Measurements from ENCODE around the gene CACNA1I.

Gene CACNA1I

DNA sequence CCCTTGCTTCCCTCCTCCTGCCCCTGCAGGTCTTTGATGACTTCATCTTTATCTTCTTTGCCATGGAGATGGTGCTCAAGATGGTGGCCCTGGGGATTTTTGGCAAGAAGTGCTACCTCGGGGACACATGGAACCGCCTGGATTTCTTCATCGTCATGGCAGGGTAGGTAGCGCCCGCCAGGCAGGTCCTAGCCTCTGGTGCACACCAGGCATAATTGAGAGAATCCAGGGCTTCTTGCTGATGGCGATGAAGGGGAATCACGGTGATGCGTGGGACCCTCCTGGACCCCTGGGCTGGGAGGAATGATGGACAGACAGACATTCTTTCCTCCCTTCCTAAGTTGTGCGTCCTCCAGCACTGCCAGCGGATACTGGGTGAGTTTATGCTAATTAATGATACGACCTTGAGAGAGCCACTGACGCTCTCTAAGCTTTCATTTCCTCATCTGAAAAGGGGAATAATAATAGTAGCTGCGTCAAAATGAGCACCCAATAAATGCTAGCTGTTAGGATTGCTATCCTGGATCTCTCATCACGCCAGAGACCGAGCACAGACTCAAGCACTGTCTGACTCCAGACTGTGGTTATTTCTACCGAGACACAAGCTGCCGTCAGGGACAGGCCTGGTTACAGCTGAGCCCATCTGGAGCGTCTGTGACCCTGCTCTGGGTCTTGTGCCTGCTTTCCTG lies 30.1 kb downstream of the CACNA1I start:
- no peak for DNase-seq

DNA sequence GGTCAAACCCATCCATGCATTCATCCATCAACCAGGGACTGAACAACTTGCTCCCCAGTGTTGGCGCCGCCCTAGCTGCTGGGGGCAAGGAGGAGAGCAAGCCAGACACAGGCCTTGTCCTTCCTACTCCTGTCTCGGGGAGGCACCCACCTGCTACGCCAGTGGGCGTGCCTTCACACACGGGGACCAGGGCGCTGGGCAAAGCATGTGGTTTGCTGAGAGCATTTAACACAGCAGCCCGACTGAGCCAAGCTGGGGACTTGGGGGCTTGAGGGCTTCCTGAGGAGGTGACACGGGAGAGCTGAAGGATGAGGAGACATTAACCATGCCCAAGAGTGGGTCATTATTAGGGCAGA lies 30.6 kb downstream of the CACNA1I start:
- DNase-seq: no peak

DNA sequence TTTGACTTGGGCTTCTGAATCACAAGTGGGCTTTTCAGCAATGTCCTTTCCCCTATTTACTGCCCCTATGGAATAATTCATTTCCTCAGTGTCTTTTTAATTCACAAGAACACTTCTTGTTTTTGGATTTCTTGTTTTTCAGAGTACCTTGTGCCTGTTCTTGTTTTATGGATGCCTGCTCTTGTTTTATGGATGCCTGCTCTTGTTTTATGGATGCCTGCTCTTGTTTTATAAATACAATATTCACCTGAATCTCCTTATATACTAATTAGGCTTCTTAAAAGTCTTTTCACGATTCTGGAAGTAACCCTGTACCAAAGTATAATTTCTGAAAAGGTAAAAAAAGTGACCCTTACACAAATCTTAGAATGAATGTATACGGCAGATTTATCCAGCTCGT lies 32.8 kb downstream of the CACNA1I start:
- no peak for DNase-seq

- DNase-seq: no peak
Observed at GRCh38 chr22:39610246-39610645, 39.7 kb downstream of the CACNA1I start.

GRCh38 chr22:39610766-39611165 lies 40.2 kb downstream of the CACNA1I start:
- DNase-seq: no peak

- no peak for DNase-seq
Observed at GRCh38 chr22:39611360-39611759, 40.8 kb downstream of the CACNA1I start.

DNA sequence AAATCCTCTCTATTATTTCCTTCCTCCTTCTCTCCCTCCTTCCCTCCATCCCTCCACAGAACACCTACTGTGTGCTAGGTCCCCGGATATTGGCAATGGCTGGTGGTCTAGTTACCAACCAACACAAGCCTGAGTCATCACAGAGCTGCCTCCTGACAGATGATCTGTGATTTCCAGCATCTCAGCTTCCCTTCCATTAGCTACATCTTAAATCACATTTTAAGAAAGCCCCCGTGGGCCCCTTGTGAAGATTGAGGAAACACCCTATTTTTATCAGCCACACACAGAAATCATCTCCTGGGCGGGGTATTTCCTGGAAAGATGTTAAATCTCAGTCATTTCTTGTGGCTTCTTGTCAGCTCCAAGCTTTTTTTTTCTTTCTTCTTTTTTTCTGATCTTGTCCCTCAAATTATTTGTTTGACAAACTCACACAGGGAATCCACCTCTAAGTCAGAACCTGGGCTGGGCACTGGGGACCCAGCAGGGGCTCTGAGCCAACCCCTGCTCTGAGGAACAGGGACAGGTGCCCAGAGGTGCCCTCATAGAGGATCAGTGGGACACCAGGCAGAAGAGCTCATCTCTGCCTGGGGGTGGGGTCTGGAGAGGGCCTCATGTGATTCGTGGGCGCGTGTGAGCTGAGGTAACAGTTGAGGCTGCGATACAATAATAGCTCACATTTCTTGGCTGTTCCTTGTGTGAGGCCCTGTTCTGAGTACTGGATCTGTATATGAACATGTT lies 42.4 kb downstream of the CACNA1I start:
- DNase-seq: no peak

GRCh38 chr22:39613549-39613921 lies 43.0 kb downstream of the CACNA1I start:
- DNase-seq: no peak

GRCh38 chr22:39614442-39614841 lies 43.9 kb downstream of the CACNA1I start:
- DNase-seq: no peak

GRCh38 chr22:39616051-39616450 lies 45.5 kb downstream of the CACNA1I start:
- no peak for DNase-seq

- DNase-seq: no peak
Observed at GRCh38 chr22:39616781-39617180, 46.2 kb downstream of the CACNA1I start.

- no peak for DNase-seq
Observed at GRCh38 chr22:39617342-39617741, 46.8 kb downstream of the CACNA1I start.

DNA sequence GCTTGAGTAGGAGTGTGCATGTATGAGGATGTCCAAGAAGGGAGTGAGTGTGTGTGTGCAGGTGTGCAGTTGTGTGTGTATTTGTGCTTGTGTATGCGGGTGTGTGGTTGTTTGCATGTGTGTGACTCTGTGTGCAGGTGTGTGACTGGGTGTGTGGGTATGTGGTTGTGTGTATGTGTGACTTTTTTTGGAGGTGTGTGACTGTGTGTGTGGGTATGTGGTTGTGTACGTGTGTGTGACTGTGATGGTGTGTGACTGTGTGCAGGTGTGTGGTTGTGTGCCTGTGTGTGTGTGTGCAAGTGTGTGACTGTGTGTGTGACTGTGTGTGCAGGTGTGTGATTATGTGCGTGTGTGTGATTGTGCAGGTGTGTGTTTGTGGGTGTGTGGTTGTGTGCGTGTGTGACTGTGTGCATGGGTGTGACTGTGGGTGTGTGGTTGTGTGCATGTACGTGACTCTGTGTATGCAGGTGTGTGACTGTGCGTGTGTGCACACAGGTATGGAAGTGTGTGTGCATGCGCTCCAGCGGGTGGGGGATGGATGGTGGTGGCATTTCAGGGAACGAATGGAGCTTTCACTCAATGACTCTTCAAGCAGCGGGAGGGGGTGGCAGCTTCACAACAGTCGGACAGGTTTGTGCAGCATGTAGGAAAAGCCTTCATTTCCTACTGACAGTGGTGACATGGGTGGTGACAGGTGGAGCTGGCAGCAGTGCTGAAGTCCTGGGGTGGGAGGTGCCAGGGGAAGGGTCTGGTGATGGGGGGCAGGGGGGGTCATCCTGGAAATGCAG lies 47.6 kb downstream of the CACNA1I start:
- no peak for DNase-seq

- no peak for DNase-seq
Observed at GRCh38 chr22:39618996-39619530, 48.5 kb downstream of the CACNA1I start.

- no peak for DNase-seq
Observed at GRCh38 chr22:39620924-39621690, 50.6 kb downstream of the CACNA1I start.

- no peak for DNase-seq
Observed at GRCh38 chr22:39621826-39622225, 51.3 kb downstream of the CACNA1I start.

GRCh38 chr22:39622881-39623367 lies 52.4 kb downstream of the CACNA1I start:
- peak; percentile 68 for DNase-seq

GRCh38 chr22:39623603-39624500 lies 53.3 kb downstream of the CACNA1I start:
- DNase-seq: no peak

GRCh38 chr22:39624501-39624821 lies 53.9 kb downstream of the CACNA1I start:
- DNase-seq: no peak

GRCh38 chr22:39625569-39626537 lies 55.3 kb downstream of the CACNA1I start:
- DNase-seq: no peak
